H1 (cell line): Measurements from ENCODE around the gene NLRP1. TPM values are rescaled to one million over a fixed set of nuclear protein-coding genes. Genes with fewer than 3 reads are reported as not detected.

Experiments used
- BACH1 ChIP-seq: IDR thresholded peaks from 2 replicates; pipeline ENCODE4 v1.6.1; 2012; ENCODE audit warnings: low read length, improper control_type of control experiment
- CBX8 ChIP-seq: fragments of 300-800, 300-1000 bp; sonication (generic); IDR thresholded peaks from 2 replicates; pipeline ENCODE4 v1.7.1; 2016; ENCODE audit warnings: low read depth, low read length, borderline replicate concordance
- CHD7 ChIP-seq: fragments of 300-600 bp; sonication (generic); IDR thresholded peaks from 2 replicates; pipeline ENCODE4 v1.7.1; 2012; ENCODE audit warnings: low read length, moderate library complexity, mild to moderate bottlenecking, inconsistent platforms; ENCODE audit not compliant: insufficient replicate concordance
- CREB1 ChIP-seq: IDR thresholded peaks from 2 replicates; pipeline ENCODE4 v1.6.1; 2012; ENCODE audit warnings: inconsistent platforms
- polyA plus RNA-seq, 7 experiments: library from polyadenylated mRNA; depleted of rRNA in 3 of 7; stranded (reverse) in 5 of 7; unstranded in 2 of 7; fragments of >200 nt in 5 of 7; fragments of 200-250 nt in 2 of 7; gene quantifications; 1 replicate in 5 of 7; 2 replicates in 1 of 7; 4 replicates in 1 of 7; pipeline versions ENCODE4 v1.2.1 to v1.2.3, GENCODE V29; 2011 to 2013; ENCODE audit warnings: missing spikeins in 2 of 7, mixed read lengths in 2 of 7
- total RNA-seq: library from RNA; stranded (reverse); fragmentation: NEBNext Ultra II Directional; extraction: Animal tissue kit (Norgen Biotek cat#: 25700); gene quantifications from 2 replicates; pipeline ENCODE4 v1.2.1, GENCODE V29; 2021

Gene NLRP1
- total and polyA plus RNA-seq, 2 of the 8 experiments (the other 6 are each of a cell fraction or from before 2014, with no cell fraction given): 8.6 to 10.4 TPM

GRCh38 chr17:5544115-5544514, 40.2 kb downstream of the NLRP1 start (continued):
- no peak for TF ChIP-seq CHD7
- no peak for TF ChIP-seq BACH1
- TF ChIP-seq CREB1: no peak
- TF ChIP-seq CBX8: no peak
